GM10248 (cell line): ENCODE data around the gene IFNA5.

ENCODE experiments used
- CTCF ChIA-PET: fragments of 300-600 bp; sonication (Branson Sonifier 250); formaldehyde crosslinking; extraction: SDS; loops from one replicate; lab custom pipeline; 2021; ENCODE audit warnings: antibody characterized with exemption; lab: Yijun Ruan, JAX
- POLR2A ChIA-PET: fragments of 350-650 bp; sonication (Branson Sonifier 250); formaldehyde crosslinking; extraction: SDS; loops from one replicate; lab custom pipeline; 2020; ENCODE audit warnings: antibody characterized with exemption; lab: Yijun Ruan, JAX
- DNase-seq: peaks from one replicate; pipeline ENCODE4 v3.0.0; 2012; ENCODE audit errors: extremely low spot score
- TF ChIP-seq, protein P1 (sequence below): IDR thresholded peaks from 2 replicates; pipeline ENCODE4 v1.5.1; 2012; ENCODE audit warnings: mild to moderate bottlenecking, low read depth; ENCODE audit errors: extremely low read depth, missing control alignments, control extremely low read depth

Gene IFNA5

DNA sequence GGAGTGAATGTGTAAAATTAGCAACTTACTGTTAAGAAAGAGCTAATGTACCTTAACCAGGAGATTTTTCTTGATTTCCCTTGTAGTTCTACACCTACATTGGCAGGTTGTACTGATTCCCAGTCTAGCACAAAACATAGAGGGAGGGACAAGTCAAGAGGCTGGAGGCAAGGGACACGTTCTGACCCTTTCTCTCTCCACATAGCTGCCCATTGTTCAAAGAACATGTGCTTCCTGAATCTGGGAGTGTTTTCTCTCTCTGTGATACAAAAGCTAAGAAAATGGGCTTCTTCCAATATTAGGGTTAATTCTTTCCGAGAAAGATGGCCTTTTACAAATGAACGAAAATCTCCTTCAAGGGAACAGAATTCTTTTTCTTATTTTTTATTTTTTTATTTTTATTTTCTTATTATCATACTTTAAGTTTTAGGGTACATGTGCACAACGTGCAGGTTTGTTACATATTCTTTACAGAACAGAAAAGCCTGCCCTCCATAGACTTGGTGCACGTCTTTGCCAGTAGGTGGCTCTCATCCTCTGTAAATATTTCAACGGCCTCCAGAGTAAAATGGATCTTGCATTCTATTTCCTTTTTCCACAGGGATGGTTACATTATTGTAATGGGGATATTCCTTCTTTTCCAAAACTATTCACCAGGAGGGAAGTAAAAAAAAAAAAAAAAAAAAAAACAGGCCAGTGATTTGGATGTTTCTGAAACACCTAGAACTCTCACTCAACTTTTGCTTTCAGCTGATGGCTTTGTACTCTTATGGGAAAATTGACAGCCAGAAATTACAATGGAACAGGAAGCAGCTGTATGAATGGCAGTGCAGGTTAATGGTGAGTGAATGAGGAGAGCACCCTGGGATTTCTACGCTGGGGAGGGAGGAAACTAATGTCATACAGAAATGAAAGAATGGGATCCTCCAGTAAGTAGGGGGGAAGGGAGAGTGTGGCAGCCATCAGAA lies 13.1 kb upstream of the IFNA5 start:
- CTCF ChIA-PET, result interaction anchor here (0.7 to 4.0 kb wide), 20 partner anchors 8 to 453 kb away, joined by 3 to 19 read pairs (median 4); partner anchors contain the start of gene IFNA8
- DNase-seq, result peak; percentile 28
- POLR2A ChIA-PET, result no interaction called here
- TF ChIP-seq, protein P1, sequence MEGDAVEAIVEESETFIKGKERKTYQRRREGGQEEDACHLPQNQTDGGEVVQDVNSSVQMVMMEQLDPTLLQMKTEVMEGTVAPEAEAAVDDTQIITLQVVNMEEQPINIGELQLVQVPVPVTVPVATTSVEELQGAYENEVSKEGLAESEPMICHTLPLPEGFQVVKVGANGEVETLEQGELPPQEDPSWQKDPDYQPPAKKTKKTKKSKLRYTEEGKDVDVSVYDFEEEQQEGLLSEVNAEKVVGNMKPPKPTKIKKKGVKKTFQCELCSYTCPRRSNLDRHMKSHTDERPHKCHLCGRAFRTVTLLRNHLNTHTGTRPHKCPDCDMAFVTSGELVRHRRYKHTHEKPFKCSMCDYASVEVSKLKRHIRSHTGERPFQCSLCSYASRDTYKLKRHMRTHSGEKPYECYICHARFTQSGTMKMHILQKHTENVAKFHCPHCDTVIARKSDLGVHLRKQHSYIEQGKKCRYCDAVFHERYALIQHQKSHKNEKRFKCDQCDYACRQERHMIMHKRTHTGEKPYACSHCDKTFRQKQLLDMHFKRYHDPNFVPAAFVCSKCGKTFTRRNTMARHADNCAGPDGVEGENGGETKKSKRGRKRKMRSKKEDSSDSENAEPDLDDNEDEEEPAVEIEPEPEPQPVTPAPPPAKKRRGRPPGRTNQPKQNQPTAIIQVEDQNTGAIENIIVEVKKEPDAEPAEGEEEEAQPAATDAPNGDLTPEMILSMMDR, result peak; percentile 71

DNA sequence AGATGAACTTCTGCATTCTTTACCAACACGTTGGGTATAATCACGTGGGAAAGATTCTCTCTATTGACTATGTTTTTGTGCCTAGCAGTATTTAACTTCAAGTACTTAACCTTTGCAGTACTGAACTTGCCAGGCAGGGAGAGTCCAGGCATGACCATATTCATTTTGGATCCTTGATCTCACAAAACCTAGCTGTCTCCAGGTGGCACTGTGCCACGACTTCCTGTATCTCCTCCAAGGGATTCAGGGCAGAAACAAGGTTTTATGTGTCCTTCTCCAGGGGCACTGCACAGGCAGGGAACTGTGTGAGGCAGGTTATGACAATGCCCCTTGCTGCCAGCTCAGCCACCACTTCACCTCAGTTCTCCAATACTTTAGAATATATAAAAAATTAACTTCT lies 11.7 kb upstream of the IFNA5 start:
- DNase-seq, result no peak
- ChIA-PET POLR2A (no interaction called here), CTCF (interaction anchor here (0.7 to 4.0 kb wide), 5 partner anchors 9 to 79 kb away, joined by 3 to 19 read pairs (median 4); no protein-coding TSS in a partner anchor)
- TF ChIP-seq, protein P1, result no peak

DNA sequence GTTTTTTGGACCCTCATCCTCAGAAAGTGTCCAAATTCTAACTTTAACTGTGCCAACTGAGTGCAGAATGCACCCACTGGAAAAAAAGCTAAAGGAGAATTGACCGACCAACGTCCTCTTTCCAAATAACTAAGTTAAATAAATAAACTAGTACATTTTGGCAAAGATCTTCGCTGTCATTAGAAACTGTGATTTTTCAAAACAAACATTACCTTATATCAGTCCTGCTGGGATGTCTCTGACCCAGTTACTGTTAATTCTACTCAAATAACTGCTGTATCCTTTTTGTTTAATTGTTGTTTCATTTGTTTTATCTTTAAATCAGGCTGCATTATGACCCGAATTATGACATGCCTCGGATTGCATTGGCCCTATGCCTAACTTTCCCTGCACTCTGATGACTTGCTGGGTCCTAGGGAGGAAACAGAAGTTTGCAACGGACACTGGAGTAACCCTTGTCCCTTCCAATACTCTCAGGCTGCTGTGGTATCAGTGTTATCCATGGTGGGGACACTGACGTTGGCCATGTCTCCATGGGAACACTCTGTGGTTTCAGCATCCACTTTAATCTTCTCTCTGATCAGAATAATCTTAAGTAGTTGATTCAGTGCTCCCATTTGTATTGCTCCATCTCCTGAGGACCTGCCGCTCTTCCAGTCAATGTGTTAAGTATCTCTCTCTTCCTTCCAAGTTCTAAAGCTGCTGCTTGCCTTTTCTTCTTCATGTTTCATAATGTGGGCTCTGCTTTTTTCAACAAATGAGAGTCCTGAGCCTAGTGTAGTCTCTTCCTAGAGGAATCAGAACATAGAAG lies 11.1 kb upstream of the IFNA5 start:
- ChIA-PET CTCF (interaction anchor here (0.7 to 4.0 kb wide), 8 partner anchors 8 to 140 kb away, joined by 3 to 19 read pairs (median 4); partner anchors contain the start of gene IFNA8), POLR2A (no interaction called here)
- DNase-seq, result no peak
- TF ChIP-seq, protein P1, result no peak

DNA sequence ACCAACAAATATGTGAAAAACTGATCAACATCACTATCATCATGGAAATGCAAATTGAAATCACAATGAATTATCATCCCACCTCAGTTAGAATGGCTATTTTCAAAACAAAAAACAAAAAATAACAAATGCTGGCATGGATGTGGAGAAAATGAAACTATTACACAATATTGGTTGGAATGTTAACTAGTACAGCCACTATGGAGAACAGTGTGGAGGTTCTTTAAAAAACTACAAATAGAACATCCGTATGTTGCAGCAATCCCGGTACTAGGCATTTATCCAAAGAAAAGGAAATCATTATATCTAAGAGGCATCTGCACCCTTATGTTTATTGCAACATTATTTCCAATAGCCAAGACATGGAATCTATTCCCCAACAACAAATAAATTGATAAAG lies 9.0 kb upstream of the IFNA5 start:
- ChIA-PET CTCF (interaction anchor here (0.8 to 2.2 kb wide), 7 partner anchors 9 to 474 kb away, joined by 3 to 7 read pairs (median 5); no protein-coding TSS in a partner anchor), POLR2A (no interaction called here)
- TF ChIP-seq, protein P1, result no peak
- no peak for DNase-seq

DNA sequence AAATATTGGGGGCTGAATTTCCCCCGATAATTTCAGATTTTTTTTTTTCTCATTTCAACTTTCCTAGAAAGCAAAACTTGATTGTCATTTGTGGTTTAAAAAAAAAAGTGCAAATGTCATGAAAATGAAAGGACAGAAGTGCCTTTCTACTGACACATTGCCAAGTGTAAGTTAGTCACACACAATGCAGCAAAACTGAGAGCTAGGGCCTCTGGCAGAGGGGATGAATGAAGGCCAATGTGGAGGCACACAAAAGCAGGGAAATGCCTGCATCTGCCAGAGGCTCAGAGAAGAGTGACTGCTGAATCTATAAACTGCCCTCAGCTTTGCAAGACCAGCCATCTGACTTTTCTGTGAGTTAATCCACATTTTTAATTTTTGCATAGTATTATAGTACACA lies 6.8 kb upstream of the IFNA5 start:
- ChIA-PET POLR2A (no interaction called here), CTCF (interaction anchor here (1.7 kb wide), 1 partner anchor 8 kb away, joined by 4 read pairs; no protein-coding TSS in a partner anchor)
- DNase-seq, result no peak
- TF ChIP-seq, protein P1, result no peak

DNA sequence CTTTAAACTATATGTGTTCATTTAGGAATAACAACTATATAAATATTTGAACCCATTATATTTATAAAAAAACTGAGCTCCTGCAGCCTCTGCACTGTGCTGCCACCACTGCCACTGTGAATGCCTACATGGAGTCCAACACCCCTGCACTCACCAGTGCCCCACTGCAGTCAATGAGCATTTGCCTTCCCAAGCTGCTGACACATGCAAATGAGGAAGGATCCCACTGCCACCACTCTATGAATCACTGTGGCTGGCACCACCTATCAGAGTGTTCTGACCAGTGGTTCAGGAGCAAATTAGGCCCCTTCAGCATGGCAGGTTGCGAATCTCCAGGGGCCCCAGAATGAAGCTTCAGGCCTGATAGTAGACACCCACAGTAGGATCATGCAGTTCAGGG lies 9.1 kb downstream of the IFNA5 start:
- TF ChIP-seq, protein P1, result no peak
- CTCF ChIA-PET, result interaction anchor here (1.0 to 1.4 kb wide), 2 partner anchors 10 to 101 kb away, joined by 3 to 4 read pairs; no protein-coding TSS in a partner anchor
- POLR2A ChIA-PET, result no interaction called here
- no peak for DNase-seq
